HG03108 (cell line): Measurements from ENCODE around the gene SKIC8.

Experiments used
- ATAC-seq: cut with Tn5 transposase; IDR thresholded peaks from one replicate; pipeline ENCODE4 v1.9.1; 2021; ENCODE audit warnings: moderate library complexity; ENCODE audit not compliant: unreplicated experiment

Gene SKIC8

GRCh38 chr15:78292219-78292618 is 7.2 kb downstream of the SKIC8 start:
- no peak for ATAC-seq

- no peak for ATAC-seq
These were observed 7.7 kb downstream of the SKIC8 start for GRCh38 chr15:78291698-78292097.

- no peak for ATAC-seq
These were observed 8.4 kb downstream of the SKIC8 start for GRCh38 chr15:78291052-78291451.

GRCh38 chr15:78290222-78290621 is 9.2 kb downstream of the SKIC8 start:
- ATAC-seq: no peak

GRCh38 chr15:78284758-78285157 is 14.7 kb downstream of the SKIC8 start:
- ATAC-seq: no peak

GRCh38 chr15:78282324-78282723 is 17.1 kb downstream of the SKIC8 start:
- ATAC-seq: no peak

GRCh38 chr15:78280319-78281072 is 18.9 kb downstream of the SKIC8 start:
- ATAC-seq: no peak

- ATAC-seq: no peak
These were observed 23.1 kb downstream of the SKIC8 start for GRCh38 chr15:78276064-78276943.

- no peak for ATAC-seq
These were observed 24.4 kb downstream of the SKIC8 start for GRCh38 chr15:78274994-78275393.

GRCh38 chr15:78272776-78273175 is 26.6 kb downstream of the SKIC8 start:
- ATAC-seq: no peak

- ATAC-seq: no peak
These were observed 27.1 kb downstream of the SKIC8 start for GRCh38 chr15:78272316-78272715.

- ATAC-seq: no peak
These were observed 32.6 kb downstream of the SKIC8 start for GRCh38 chr15:78266806-78267205.

- no peak for ATAC-seq
These were observed 33.2 kb downstream of the SKIC8 start for GRCh38 chr15:78266229-78266628.

GRCh38 chr15:78265752-78266224 is 33.6 kb downstream of the SKIC8 start:
- ATAC-seq: no peak

- no peak for ATAC-seq
These were observed 34.3 kb downstream of the SKIC8 start for GRCh38 chr15:78265137-78265460.

- no peak for ATAC-seq
These were observed 34.9 kb downstream of the SKIC8 start, which contains the start of gene DNAJA4 for GRCh38 chr15:78264304-78265136. DNAJA4 (plus strand) TSS chr15:78264562; CDS start chr15:78264764, 202 bp downstream.

- ATAC-seq: no peak
These were observed 35.5 kb downstream of the SKIC8 start for GRCh38 chr15:78263907-78264303.

- ATAC-seq: no peak
These were observed 36.0 kb downstream of the SKIC8 start for GRCh38 chr15:78263351-78263781.

- ATAC-seq: no peak
These were observed 38.3 kb downstream of the SKIC8 start for GRCh38 chr15:78261062-78261461.

- no peak for ATAC-seq
These were observed 38.9 kb downstream of the SKIC8 start for GRCh38 chr15:78260489-78260888.

GRCh38 chr15:78259232-78259631 is 40.2 kb downstream of the SKIC8 start:
- no peak for ATAC-seq
